Inferior parietal cortex (tissue), 1 donor: ENCODE results near the gene ACER3.
"Not testable (repeated sequence)": the region's sequence is repeated elsewhere in the genome, so short reads cannot be mapped to it uniquely, and the experiment has no call there.

ENCODE experiments used
- DNase-seq: peaks from one replicate; pipeline ENCODE4 v3.0.0-alpha.2; 2016; ENCODE audit errors: extremely low spot score

The ACER3 gene

GRCh38 chr11:76836613-76837291 lies 24.0 kb upstream of the ACER3 start:
- DNase-seq: no peak

DNA sequence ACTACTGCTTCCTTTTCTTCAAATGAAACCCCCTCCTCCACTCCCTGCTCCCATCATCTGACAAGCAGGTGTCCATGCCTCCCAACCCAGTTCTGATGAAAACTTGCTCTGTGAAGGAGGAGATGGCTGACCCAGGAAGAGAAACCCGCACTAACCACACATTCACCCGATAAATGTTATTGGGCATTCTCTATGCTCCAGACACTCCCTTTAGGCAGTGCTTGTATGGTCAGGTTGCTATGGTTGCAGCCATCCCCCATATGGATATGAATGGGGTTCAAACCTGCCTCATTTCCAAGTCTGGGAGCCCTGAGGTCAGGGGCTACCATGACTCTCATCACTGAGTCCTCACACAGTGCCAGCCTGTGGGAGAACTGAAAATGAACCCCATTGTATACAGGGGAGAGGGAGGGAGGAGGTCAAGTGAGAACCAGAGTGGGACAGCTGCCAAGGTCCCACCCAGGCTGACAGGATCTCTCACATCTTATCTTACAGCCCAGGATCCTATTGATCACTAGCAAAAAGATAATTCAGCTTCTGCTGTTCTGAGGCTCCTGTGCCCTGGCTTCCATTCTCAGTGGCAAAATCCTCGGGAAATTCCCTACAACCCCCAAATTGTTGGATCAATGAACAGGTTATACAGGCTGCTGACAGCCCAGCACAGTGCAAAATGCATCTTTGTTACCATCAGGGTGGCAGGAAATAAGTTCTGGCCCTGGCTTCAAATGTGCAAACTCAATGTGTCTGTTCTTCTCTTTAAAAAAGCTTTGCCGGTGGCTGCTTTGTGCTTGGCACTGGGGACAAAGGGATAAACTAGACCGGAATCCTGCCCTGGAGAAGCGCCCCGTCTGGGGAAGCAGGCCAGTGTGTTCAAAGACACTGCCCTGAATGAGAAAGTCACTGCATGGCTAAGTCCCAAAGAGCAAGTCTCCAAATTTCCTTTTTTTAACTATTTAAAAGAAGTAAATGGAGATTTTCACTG lies 22.7 kb upstream of the ACER3 start:
- DNase-seq: no peak

DNA sequence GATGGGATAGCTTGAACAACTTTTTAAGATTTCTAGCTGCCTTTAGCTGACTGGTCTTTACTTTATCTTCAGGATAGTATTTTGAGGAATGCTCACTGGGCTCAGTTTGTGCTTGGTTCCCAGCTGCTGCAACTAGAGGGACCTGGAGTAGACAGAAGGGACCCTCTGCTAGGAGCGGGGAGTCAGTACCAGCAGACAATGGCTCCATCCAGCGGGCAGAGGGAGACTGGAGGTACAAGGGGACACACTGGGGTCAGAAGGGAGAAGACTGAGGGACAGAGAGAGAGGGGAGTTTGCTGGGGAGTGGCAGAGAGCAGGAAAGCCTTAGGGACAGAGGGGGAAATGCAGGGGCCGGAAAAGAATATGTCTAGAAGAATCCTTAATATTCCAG lies 22.0 kb upstream of the ACER3 start:
- no peak for DNase-seq

DNA sequence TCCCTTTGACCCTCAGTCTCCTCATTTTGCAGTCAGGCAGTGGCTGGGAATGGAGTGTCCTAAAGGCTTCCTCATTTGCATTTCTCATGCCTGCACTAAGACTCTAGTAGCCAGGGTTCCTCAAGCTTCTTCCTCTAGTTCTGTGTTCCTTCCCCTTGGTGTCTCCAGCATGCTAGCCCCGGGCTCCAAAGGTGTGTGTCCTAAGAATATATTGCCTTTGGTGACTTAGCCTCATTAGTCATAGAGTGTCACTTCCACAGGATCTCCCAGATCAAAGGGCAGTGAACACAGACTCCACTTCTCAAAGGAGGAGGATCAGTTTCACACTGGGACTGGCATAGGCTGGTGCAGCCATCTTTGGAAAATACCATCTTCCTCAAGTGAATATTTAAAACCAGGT lies 21.4 kb upstream of the ACER3 start:
- DNase-seq: no peak

DNA sequence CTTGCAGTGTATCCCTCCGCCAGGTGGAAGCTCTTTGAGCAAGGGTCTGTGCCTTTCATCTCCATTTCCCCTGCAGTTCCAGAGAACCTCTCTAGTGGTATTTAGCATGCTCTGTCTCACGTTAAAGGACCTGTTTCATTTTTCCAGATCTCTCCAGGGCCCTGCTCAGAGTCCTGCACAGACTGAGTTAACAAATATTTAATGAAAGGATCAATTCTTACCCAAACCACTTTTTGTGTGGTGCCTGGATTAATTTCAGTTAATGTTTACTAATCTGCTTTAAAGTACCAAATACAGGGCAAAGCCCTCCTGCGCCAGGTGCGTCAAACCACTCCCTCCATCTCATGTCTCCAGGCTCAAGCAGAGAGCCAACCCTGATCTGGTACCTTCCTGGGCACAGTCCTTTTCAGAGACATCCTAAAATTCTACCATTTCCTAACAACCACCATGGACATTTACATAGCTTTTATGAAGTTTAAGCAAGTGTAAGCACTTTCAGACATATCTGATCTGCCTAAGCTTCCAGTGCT lies 18.7 kb upstream of the ACER3 start:
- no peak for DNase-seq

DNA sequence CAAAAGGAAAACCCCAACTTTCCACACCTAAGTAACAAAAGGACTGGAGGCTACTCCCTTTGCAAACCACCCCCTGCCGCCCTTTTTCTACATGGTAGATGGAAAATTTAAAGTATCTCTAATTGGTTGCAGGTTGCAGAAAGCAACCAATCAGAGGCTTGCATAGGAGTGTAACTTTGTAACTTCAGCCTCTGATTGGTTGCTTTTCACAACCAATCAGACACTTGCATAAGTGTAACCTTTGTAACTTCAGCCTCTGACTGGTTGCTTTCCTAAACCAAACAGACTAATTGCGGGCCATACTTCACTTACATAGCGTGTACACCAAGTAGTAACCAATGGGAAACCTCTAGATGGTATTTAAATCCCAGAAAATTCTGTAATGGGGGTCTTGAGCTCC lies 16.8 kb upstream of the ACER3 start:
- no peak for DNase-seq

- no peak for DNase-seq
Measured at GRCh38 chr11:76844511-76844910, 16.2 kb upstream of the ACER3 start.

- no peak for DNase-seq
Measured at GRCh38 chr11:76845069-76845468, 15.6 kb upstream of the ACER3 start.

DNA sequence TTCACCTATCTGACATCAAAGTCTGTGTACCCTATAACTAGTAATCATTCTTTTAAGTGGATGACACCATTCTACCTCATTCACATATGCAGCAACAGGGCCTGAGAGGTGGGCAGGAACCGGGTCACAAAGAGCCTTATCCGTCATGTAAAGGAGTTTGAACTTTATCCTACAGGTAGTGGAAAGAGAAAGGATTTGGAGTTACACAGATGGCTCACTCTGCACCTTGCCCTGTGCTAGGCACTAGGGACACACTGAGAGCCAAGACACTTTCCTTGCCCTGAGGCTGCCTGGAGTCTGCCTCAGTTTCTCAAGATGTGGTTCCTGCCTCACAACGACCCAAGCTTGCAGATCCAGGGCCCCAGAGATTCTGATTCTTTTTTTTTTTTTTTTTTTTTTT lies 14.3 kb upstream of the ACER3 start:
- no peak for DNase-seq

DNA sequence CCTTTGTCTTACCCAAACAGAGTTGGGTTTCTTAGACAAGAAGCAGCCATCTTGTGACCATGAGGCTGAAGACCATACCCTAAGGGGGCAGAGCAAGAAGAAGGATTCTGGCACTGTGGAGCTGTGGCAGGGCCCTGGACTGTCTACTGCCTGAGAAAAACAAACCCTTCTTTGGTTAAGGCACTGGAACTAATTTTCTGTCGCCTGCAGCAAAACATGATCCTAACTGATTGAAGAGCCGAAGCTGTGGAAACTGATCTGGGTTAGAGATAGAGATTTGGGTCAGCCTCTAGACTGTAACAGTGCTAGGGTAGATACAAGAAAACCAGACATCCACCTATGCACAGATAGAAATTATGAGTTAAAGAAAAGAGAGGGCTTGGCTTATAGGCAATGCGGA lies 11.3 kb upstream of the ACER3 start:
- DNase-seq: no peak

DNA sequence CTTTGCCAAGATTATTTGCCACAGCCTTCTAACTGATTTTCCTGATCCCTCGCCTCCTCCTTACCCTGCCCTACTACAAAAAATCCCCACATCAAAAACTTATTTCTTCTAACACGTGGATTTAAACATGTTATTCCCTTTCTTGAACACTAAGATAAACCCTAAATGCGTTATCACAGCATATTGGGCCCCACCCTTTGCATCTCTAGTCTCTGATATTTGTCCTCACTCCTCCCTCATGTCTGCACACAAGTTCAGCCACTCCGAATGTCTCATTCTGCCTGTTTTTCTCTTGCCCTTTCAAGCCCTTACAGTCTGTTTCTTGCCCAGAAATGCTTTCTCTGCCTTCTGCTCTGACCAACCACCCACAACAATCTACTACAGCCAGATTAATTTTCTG lies 10.6 kb upstream of the ACER3 start:
- no peak for DNase-seq

GRCh38 chr11:76850815-76851214 lies 9.9 kb upstream of the ACER3 start:
- no peak for DNase-seq

DNA sequence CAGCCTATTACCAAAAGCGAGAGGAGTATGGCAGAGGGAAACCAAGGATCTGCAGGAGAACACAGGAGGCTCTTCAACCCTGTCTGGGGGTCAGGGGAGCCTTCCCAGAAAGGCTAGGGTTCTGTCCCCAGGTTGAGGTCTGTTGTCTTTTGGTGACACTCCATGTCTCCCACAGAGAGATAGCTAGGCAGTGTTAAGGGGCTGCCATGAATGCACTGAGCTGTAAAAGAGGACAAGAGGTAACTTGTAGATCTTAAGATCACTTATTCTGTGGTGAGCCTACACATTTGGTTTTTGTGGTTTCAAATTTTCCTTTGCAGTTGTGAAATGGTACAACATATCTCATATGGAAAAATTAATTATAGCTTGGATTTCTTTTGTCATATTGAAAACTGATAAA lies 6.0 kb upstream of the ACER3 start:
- no peak for DNase-seq

DNA sequence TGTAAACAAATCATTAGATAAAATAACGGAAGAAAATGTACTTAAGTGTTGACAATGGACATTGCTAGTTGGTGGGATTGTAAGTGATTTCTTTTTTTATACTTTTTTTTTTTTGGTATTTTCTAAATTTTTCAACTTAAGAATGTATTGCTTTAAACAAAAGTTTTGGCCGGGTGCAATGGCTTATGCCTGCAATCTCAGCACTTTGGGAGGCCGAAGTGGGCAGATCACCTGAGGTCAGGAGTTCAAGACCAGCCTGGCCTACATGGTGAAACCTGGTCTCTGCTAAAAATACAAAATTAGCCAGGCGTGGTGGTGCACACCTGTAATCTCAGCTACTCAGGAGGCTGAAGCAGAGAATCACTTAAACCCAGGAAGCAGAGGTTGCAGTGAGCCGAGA lies 5.0 kb upstream of the ACER3 start:
- DNase-seq: not testable (repeated sequence)

DNA sequence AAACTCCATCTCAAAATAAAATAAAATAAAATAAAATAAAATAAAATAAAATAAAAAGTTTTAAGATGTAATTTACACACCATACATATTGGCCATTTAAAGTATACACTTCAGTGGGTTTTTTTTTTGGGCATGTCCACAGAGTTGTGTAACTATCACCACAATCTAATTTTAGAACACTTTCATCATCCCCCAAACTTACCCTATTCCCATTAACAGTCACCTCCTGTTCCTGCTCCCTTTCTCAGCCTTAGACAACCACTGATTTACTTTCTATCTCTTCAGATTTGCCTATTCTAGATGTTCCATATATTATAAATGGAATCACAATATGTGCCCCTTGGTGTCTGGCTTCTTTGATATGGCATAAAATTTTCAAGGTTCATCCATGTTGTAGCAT lies 4.6 kb upstream of the ACER3 start:
- no peak for DNase-seq

GRCh38 chr11:76856571-76856970 lies 4.1 kb upstream of the ACER3 start:
- DNase-seq: no peak

GRCh38 chr11:76857781-76858410 lies 2.8 kb upstream of the ACER3 start:
- DNase-seq: no peak

DNA sequence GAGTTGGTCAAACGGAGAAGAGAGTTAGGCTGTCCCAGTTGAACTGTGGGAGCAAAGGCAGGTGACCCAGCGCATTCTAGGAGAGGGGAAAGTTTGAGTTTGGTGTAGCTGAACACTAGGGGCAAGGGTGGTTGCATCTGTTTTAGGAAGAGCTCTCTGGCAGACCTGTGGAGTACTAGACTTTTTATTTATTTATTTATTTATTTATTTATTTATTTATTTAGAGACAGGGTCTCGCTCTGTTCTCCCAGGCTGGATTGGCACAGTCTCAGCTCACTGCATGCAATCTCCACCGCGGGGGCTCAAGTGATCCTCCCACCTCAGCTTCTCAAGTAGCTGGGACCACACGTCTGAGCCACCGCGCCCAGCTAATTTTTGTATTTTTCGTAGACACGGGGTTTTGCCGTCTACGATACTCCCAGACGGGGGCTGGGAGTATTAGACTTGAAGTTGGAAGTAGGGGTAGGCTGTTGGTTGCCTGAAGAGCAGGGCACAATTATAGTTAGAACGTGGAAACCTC lies 950 bp upstream of the ACER3 start:
- no peak for DNase-seq

DNA sequence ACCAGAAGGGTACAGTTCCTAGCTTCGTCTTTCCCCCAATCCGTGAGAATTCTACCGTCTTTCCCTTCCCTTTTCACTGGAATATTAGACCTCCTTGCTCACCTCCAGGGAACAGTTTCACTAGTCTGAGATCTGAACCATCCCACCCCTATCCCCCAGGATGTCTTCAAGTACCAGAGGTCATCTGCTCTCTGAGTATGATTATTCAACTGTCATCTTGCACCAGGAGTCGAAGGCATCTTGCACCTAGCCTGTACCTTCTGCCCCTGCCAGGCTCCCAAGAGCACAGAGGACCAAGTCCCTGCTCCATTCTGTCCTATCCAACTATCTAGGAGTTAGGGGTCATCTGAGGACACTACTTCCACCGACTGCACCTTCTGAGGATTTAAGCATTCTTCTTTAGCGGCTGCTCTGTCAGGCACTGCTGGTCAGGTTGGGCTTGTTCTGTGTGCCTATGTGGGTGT lies 804 bp downstream of the ACER3 start:
- no peak for DNase-seq

DNA sequence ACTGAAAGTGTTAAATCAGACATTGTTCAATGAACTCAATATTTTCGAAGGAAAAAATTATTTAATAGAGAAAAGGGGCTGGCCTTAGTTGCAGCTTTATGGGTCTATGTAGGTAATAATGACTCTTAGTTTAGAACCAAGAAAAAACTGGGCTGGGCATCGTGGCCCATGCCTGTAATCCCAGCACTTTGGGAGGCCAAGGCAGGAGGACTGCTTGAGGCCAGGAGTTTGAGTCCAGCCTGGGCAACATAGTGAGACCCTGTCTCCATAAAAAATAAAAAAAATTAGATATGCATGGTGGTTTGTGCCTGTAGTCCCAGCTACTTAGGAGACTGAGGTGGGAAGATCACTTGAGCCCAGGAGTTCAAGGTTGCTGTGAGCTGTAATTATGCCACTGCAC lies 2.1 kb downstream of the ACER3 start:
- not testable (repeated sequence) for DNase-seq

- no peak for DNase-seq
Measured at GRCh38 chr11:76863196-76863777, 2.6 kb downstream of the ACER3 start.
